ENCODE data around the gene SALL1. TPM values are rescaled to one million over a fixed set of nuclear protein-coding genes. Genes with fewer than 3 reads are reported as not detected.

SALL1 gene
- total RNA-seq, 4 donors from 2014 or later: 2.1 to 56.0 (median 9.5) TPM

- Histone ChIP-seq H3K9me3 (no peaks in the 10 kb centered on the region), H3K4me1 (peaks cover 0 to 6% of the 10 kb centered on the region in 2 donors), H3K27me3 (no peaks in the 10 kb centered on the region), H3K4me3 (no peak overlapping the region), H3K27ac (no peak overlapping the region), H3K36me3 (no peaks in the 10 kb centered on the region)
- intact Hi-C loops (cut with DNase I; ENCODE audit: low total_unique reads): no loop called here
- no peak for TF ChIP-seq CTCF (IDR thresholded peaks at IDR 0.05)
- no peak for TF ChIP-seq POLR2A (IDR thresholded peaks at IDR 0.05)
- peak in 1 of 2 donors; percentile 36 for DNase-seq
Observed at GRCh38 chr16:51163894-51164566, 13.0 kb upstream of the SALL1 start.

- Histone ChIP-seq H3K9me3 (no peaks in the 10 kb centered on the region), H3K36me3 (no peaks in the 10 kb centered on the region), H3K4me1 (peaks cover 0 to 6% of the 10 kb centered on the region in 2 donors), H3K4me3 (no peak overlapping the region), H3K27me3 (no peaks in the 10 kb centered on the region), H3K27ac (no peak overlapping the region)
- intact Hi-C loops (cut with DNase I; ENCODE audit: low total_unique reads): no loop called here
- no peak for TF ChIP-seq POLR2A (IDR thresholded peaks at IDR 0.05)
- TF ChIP-seq CTCF (IDR thresholded peaks at IDR 0.05): no peak
- DNase-seq: no peak
Observed at GRCh38 chr16:51163366-51163765, 12.3 kb upstream of the SALL1 start.

- intact Hi-C loops (cut with DNase I; ENCODE audit: low total_unique reads): no loop called here
- H3K9me3 ChIP-seq: no peaks in the 10 kb centered on the region
- H3K36me3 ChIP-seq: no peaks in the 10 kb centered on the region
- no peak overlapping the region for H3K4me3 ChIP-seq
- no peak overlapping the region for H3K27ac ChIP-seq
- H3K4me1 ChIP-seq: peaks cover 0 to 6% of the 10 kb centered on the region in 2 donors
- no peaks in the 10 kb centered on the region for H3K27me3 ChIP-seq
- TF ChIP-seq CTCF (IDR thresholded peaks at IDR 0.05) (no peak), POLR2A (IDR thresholded peaks at IDR 0.05) (no peak)
- no peak for DNase-seq
Observed at GRCh38 chr16:51161440-51162195, 10.5 kb upstream of the SALL1 start.

GRCh38 chr16:51159865-51160264, 8.8 kb upstream of the SALL1 start:
- Histone ChIP-seq H3K27ac (peak overlapping the region; percentile 39 to 59), H3K27me3 (no peaks in the 10 kb centered on the region), H3K4me3 (no peak overlapping the region), H3K9me3 (no peaks in the 10 kb centered on the region), H3K4me1 (peaks cover 0 to 6% of the 10 kb centered on the region in 2 donors), H3K36me3 (no peaks in the 10 kb centered on the region)
- intact Hi-C loops (cut with DNase I; ENCODE audit: low total_unique reads): loop anchor here (10.0 kb wide), 1 partner anchor 555 kb away; no protein-coding TSS in a partner anchor
- no peak for DNase-seq
- no peak for TF ChIP-seq CTCF (IDR thresholded peaks at IDR 0.05)
- no peak for TF ChIP-seq POLR2A (IDR thresholded peaks at IDR 0.05)

GRCh38 chr16:51159296-51159695, 8.2 kb upstream of the SALL1 start:
- Histone ChIP-seq H3K27me3 (no peaks in the 10 kb centered on the region), H3K9me3 (no peaks in the 10 kb centered on the region), H3K4me1 (peaks cover 0 to 6% of the 10 kb centered on the region in 2 donors), H3K36me3 (no peaks in the 10 kb centered on the region), H3K27ac (peak overlapping the region; percentile 39 to 59), H3K4me3 (no peak overlapping the region)
- TF ChIP-seq CTCF (IDR thresholded peaks at IDR 0.05): no peak
- no peak for TF ChIP-seq POLR2A (IDR thresholded peaks at IDR 0.05)
- no peak for DNase-seq
- intact Hi-C loops (cut with DNase I; ENCODE audit: low total_unique reads): loop anchor here (10.0 kb wide), 1 partner anchor 554 kb away; no protein-coding TSS in a partner anchor

All from uterus (tissue), 4 donors.